Glutamatergic neuron (in vitro differentiated cells): ENCODE measurements around the gene GLB1L2. TPM values are rescaled to one million over a fixed set of nuclear protein-coding genes. Genes with fewer than 3 reads are reported as not detected.

Experiments
- DNase-seq: peaks from one replicate; pipeline ENCODE4 v3.0.0; 2022
- H3K27ac Mint-ChIP-seq: one replicate; pipeline ENCODE4 v1.8.0; 2020; ENCODE audit warnings: mild to moderate bottlenecking, mixed read lengths, inconsistent platforms; ENCODE audit not compliant: unreplicated experiment
- H3K27me3 Mint-ChIP-seq: one replicate; pipeline ENCODE4 v1.8.0; 2020; ENCODE audit warnings: mild to moderate bottlenecking, moderate library complexity, mixed read lengths, inconsistent platforms; ENCODE audit not compliant: unreplicated experiment
- H3K36me3 Mint-ChIP-seq: one replicate; pipeline ENCODE4 v1.8.0; 2020; ENCODE audit warnings: mild to moderate bottlenecking, mixed read lengths, inconsistent platforms; ENCODE audit not compliant: unreplicated experiment
- H3K4me1 Mint-ChIP-seq: one replicate; pipeline ENCODE4 v1.8.0; 2020; ENCODE audit warnings: mild to moderate bottlenecking, low read depth, mixed read lengths, inconsistent platforms; ENCODE audit not compliant: unreplicated experiment
- H3K4me3 Mint-ChIP-seq: one replicate; pipeline ENCODE4 v1.8.0; 2020; ENCODE audit warnings: mild to moderate bottlenecking, mixed read lengths, inconsistent platforms; ENCODE audit not compliant: unreplicated experiment
- H3K9me3 Mint-ChIP-seq: one replicate; pipeline ENCODE4 v1.8.0; 2020; ENCODE audit warnings: mild to moderate bottlenecking, moderate library complexity, mixed read lengths, inconsistent platforms; ENCODE audit not compliant: unreplicated experiment
- total RNA-seq: library from RNA; stranded (reverse); fragmentation: NEBNext Ultra II Directional; extraction: Animal tissue kit (Norgen Biotek cat#: 25700); gene quantifications from one replicate; pipeline ENCODE4 v1.2.1, GENCODE V29; 2021; ENCODE audit not compliant: unreplicated experiment
- TF ChIP-seq, protein P1 (sequence below): fragments of 200-600 bp; sonication (generic); IDR thresholded peaks from one replicate; pipeline ENCODE4 v1.5.0; 2021; ENCODE audit not compliant: partially characterized antibody, unreplicated experiment

Gene GLB1L2
- total RNA-seq, 1 donor from 2014 or later = 1.0 TPM

DNA sequence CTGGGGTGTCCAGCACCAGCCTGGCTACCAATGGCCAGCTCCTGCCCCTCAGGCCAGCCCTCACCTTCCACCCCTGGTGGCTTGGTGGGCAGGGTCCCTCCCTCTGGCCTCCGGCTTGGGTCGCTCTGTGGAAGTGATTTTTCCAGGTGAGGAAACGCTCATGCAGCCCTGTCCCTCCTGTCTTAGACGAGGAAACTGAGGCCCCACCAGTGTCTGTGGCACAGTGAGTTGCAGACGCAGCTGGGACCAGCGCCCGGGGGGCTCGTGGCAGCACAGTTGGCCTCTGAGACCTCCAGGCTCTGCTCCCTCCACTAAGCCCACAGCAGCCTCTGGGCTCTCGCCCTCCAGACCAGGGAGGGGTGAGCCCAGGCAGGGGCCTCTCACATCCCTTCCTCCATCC, 74.1 kb downstream of the GLB1L2 start:
- H3K27ac Mint-ChIP-seq = no peak overlapping the region
- peaks cover 27% of the 10 kb centered on the region for H3K4me1 Mint-ChIP-seq
- H3K27me3 Mint-ChIP-seq = peaks cover 5% of the 10 kb centered on the region
- peaks cover 13% of the 10 kb centered on the region for H3K36me3 Mint-ChIP-seq
- no peak for DNase-seq
- TF ChIP-seq, protein P1, sequence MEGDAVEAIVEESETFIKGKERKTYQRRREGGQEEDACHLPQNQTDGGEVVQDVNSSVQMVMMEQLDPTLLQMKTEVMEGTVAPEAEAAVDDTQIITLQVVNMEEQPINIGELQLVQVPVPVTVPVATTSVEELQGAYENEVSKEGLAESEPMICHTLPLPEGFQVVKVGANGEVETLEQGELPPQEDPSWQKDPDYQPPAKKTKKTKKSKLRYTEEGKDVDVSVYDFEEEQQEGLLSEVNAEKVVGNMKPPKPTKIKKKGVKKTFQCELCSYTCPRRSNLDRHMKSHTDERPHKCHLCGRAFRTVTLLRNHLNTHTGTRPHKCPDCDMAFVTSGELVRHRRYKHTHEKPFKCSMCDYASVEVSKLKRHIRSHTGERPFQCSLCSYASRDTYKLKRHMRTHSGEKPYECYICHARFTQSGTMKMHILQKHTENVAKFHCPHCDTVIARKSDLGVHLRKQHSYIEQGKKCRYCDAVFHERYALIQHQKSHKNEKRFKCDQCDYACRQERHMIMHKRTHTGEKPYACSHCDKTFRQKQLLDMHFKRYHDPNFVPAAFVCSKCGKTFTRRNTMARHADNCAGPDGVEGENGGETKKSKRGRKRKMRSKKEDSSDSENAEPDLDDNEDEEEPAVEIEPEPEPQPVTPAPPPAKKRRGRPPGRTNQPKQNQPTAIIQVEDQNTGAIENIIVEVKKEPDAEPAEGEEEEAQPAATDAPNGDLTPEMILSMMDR = no peak
- H3K4me3 Mint-ChIP-seq = peak overlapping the region; percentile 45
- H3K9me3 Mint-ChIP-seq = peaks cover 3% of the 10 kb centered on the region

DNA sequence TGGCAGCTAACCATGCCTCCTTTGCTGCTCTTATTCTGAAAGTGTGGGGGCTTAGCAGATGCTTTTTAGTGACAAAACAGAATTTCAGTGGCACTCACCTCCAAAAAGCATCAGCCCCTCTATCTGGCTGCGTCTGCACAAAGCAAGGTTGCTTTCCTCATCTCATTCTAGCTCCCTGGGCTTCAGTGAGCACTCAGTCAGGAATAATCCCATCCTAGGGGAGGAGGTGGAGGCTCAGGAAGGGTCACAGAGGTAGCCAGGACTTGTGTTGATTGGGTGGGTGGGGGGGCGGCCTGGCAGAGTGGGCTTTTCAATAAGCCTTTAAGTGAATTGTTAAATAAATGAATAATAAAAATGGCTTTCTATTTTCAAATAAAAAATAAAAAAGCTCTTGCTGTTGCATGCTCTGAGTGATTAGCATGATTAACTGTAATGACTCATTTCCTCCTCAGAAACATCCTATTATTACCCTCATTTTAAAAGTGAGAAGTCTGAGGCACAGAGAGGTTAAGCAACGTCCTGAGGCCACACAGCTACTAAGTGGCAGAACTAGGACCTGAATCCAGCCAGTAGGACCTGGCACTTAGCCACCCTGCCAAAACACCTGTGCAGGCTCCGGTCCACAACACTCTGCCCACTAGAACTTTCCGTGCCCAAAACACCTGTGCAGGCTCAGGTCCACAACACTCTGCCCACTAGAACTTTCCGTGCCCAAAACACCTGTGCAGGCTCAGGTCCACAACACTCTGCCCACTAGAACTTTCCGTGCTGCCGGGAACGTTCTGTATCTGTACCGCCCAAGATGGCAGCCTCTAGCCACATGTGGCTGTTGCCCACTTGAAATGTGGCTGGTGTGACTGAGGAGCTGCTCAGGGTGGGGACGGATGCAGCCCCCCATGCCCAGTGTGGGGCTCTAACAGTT, 74.7 kb downstream of the GLB1L2 start:
- Mint-ChIP-seq H3K27me3 (peaks cover 6% of the 10 kb centered on the region), H3K27ac (no peak overlapping the region), H3K36me3 (peaks cover 8% of the 10 kb centered on the region), H3K4me3 (peak overlapping the region; percentile 45), H3K4me1 (peaks cover 27% of the 10 kb centered on the region), H3K9me3 (peaks cover 3% of the 10 kb centered on the region)
- no peak for DNase-seq
- TF ChIP-seq, protein P1 = no peak

DNA sequence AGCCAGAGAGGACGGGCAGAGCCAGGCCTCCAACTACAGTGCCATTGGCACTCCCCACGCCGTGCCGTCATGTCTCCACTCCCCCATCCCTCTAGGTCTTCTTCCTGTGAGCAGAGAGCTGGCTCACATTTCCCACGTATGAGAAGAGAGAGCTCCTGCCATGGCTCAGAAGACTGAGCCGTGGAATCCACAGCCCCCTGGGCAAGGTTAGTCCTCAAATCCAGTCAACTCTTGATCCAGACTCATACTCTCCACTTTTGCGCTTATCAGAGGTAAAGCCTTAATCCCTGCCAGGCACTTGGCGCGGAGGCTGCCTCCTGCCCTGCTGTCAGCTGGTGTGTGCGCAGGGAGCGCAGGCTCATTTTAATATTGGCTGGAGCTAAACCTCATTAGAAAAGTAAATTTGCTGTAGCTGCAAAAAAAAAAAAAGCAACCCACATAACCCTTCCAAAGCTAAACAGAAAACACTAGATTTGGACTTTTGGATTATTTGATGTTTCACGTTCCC, 75.6 kb downstream of the GLB1L2 start:
- peak overlapping the region; percentile 61 for H3K4me3 Mint-ChIP-seq
- H3K27ac Mint-ChIP-seq = peak overlapping the region; percentile 38
- peaks cover 27% of the 10 kb centered on the region for H3K4me1 Mint-ChIP-seq
- no peak for DNase-seq
- H3K27me3 Mint-ChIP-seq = peaks cover 6% of the 10 kb centered on the region
- TF ChIP-seq, protein P1 = no peak
- H3K36me3 Mint-ChIP-seq = peaks cover 8% of the 10 kb centered on the region
- H3K9me3 Mint-ChIP-seq = peaks cover 3% of the 10 kb centered on the region

DNA sequence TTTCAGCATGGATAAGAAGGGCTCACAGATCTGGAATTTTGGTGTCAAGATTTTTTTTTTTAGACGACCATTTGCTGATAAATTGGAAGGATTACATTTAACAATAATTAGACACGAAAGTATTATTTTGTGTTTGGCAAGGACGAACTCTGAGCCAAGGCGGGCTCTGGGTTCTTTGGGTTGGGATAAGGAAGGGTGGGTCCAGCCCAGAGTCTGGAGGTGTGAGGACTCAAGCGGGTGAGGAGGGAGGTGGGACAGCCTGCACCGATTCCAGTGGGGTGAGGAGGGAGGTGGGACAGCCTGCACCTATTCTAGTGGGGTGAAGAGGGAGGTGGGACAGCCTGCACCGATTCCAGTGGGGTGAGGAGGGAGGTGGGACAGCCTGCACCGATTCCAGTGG, 76.1 kb downstream of the GLB1L2 start:
- Mint-ChIP-seq H3K36me3 (peaks cover 8% of the 10 kb centered on the region), H3K4me3 (peak overlapping the region; percentile 61), H3K9me3 (peaks cover 5% of the 10 kb centered on the region), H3K4me1 (peaks cover 27% of the 10 kb centered on the region), H3K27me3 (peaks cover 6% of the 10 kb centered on the region), H3K27ac (peak overlapping the region; percentile 38)
- no peak for DNase-seq
- TF ChIP-seq, protein P1 = no peak
